ENCODE data around the gene CCDC183. TPM values are rescaled to one million over a fixed set of nuclear protein-coding genes. Genes with fewer than 3 reads are reported as not detected.

Gene CCDC183
- total and polyA plus RNA-seq, 7 experiments from 2014 or later: 0.35 to 6.6 (median 2.9) TPM

DNA sequence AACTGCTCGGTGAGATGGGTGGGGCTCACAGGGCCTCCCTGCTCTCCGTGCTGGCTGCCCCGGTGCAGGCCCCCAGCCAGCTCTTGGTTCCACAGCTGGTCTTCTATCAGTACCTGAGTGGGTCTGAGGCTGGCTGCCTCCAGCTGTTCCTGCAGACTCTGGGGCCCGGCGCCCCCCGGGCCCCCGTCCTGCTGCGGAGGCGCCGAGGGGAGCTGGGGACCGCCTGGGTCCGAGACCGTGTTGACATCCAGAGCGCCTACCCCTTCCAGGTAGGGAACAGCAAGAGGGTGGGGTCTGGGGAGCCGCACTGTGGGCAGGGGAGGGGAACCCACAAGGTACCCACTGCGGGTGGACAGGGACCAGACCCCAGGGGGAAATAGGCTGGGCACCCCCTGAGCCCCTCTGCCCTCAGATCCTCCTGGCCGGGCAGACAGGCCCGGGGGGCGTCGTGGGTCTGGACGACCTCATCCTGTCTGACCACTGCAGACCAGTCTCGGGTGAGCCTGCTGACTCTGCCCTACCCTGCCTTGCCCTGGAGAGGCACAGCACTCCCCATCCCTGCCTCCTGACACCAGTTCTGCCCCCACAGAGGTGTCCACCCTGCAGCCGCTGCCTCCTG is 58.8 kb downstream of the CCDC183 start:
- Mint-ChIP-seq H3K4me3 (no peak overlapping the region), H3K9me3 (no peaks in the 10 kb centered on the region), H3K27ac (peak overlapping the region in 1 of 9 donors; percentile 33), H3K27me3 (no peaks in the 10 kb centered on the region), H3K36me3 (no peaks in the 10 kb centered on the region), H3K4me1 (peaks cover 0 to 2% (median 0%) of the 10 kb centered on the region in 7 donors)
- Histone ChIP-seq H3K36me3 (ENCODE audit: control insufficient read depth in 2 of 3, insufficient read depth in 3 of 3, low read length in 3 of 3) (peaks cover 0 to 7% (median 0%) of the 10 kb centered on the region in 3 experiments), H3K9me3 (ENCODE audit: control insufficient read depth in 2 of 3, low read length in 3 of 3) (no peaks in the 10 kb centered on the region), H3K27ac (ENCODE audit: low read depth, low read length) (no peak overlapping the region), H3K27me3 (ENCODE audit: control insufficient read depth in 2 of 2, insufficient read depth in 2 of 2, low read length in 2 of 2) (no peaks in the 10 kb centered on the region), H3K4me3 (ENCODE audit: low read length) (no peak overlapping the region), H3K4me1 (ENCODE audit: control insufficient read depth in 2 of 2, insufficient read depth in 2 of 2, low read length in 2 of 2) (peaks cover 3 to 4% of the 10 kb centered on the region in 2 donors)
- ChIA-PET CTCF (no interaction called here), POLR2A (no interaction called here)
- DNase-seq: no peak
- no peak for ATAC-seq
- intact Hi-C loops (cut with micrococcal nuclease): no loop called here

DNA sequence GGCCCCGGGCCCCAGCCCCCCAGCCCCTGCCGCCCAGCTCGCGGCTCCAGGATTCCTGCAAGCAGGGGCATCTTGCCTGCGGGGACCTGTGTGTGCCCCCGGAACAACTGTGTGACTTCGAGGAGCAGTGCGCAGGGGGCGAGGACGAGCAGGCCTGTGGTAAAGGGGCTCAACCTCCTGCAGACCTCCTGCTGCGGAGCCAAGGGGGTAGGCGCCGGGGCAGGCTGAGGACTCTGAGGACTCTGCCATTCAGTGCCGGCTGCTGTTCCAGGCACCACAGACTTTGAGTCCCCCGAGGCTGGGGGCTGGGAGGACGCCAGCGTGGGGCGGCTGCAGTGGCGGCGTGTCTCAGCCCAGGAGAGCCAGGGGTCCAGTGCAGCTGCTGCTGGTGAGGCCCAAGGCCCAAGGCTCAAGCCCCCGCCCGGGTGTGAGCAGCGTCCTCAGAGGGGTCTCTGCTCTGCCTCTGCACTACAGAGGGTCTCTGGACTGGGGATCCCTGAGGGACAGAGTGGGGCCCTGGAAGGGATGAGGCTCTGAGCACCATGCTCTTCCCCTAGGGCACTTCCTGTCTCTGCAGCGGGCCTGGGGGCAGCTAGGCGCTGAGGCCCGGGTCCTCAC is 59.4 kb downstream of the CCDC183 start:
- Mint-ChIP-seq H3K9me3 (no peaks in the 10 kb centered on the region), H3K4me1 (no peaks in the 10 kb centered on the region), H3K27ac (no peak overlapping the region), H3K36me3 (no peaks in the 10 kb centered on the region), H3K27me3 (no peaks in the 10 kb centered on the region), H3K4me3 (no peak overlapping the region)
- ChIA-PET CTCF (no interaction called here), POLR2A (no interaction called here)
- Histone ChIP-seq H3K36me3 (ENCODE audit: control insufficient read depth in 2 of 3, insufficient read depth in 3 of 3, low read length in 3 of 3) (peaks cover 0 to 8% (median 0%) of the 10 kb centered on the region in 3 experiments), H3K27ac (ENCODE audit: low read depth, low read length) (no peak overlapping the region), H3K4me3 (ENCODE audit: low read length) (no peak overlapping the region), H3K9me3 (ENCODE audit: control insufficient read depth in 2 of 3, low read length in 3 of 3) (no peaks in the 10 kb centered on the region), H3K27me3 (ENCODE audit: control insufficient read depth in 2 of 2, insufficient read depth in 2 of 2, low read length in 2 of 2) (no peaks in the 10 kb centered on the region), H3K4me1 (ENCODE audit: control insufficient read depth in 2 of 2, insufficient read depth in 2 of 2, low read length in 2 of 2) (no peaks in the 10 kb centered on the region)
- intact Hi-C loops (cut with micrococcal nuclease): no loop called here
- no peak for ATAC-seq
- peak in 1 of 9 donors; percentile 6 for DNase-seq

DNA sequence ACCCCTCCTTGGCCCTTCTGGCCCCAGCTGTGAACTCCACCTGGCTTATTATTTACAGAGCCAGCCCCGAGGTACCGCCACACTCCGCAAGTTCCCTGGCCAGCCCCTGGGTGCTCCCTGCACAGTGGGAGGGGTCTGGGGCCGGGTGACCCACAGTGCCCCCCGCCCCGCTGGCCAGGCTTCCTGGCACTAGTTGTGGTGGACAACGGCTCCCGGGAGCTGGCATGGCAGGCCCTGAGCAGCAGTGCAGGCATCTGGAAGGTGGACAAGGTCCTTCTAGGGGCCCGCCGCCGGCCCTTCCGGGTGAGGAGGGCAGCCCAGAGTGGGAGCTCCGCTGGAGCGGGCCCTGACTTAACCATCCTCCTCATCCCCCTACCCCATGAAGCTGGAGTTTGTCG is 59.9 kb downstream of the CCDC183 start:
- Mint-ChIP-seq H3K27me3 (no peaks in the 10 kb centered on the region), H3K4me3 (no peak overlapping the region), H3K9me3 (no peaks in the 10 kb centered on the region), H3K27ac (no peak overlapping the region), H3K36me3 (no peaks in the 10 kb centered on the region), H3K4me1 (no peaks in the 10 kb centered on the region)
- Histone ChIP-seq H3K27ac (ENCODE audit: low read depth, low read length) (no peak overlapping the region), H3K9me3 (ENCODE audit: control insufficient read depth in 2 of 3, low read length in 3 of 3) (no peaks in the 10 kb centered on the region), H3K4me3 (ENCODE audit: low read length) (no peak overlapping the region), H3K36me3 (ENCODE audit: control insufficient read depth in 2 of 3, insufficient read depth in 3 of 3, low read length in 3 of 3) (peaks cover 0 to 9% (median 0%) of the 10 kb centered on the region in 3 experiments), H3K27me3 (ENCODE audit: control insufficient read depth in 2 of 2, insufficient read depth in 2 of 2, low read length in 2 of 2) (no peaks in the 10 kb centered on the region), H3K4me1 (ENCODE audit: control insufficient read depth in 2 of 2, insufficient read depth in 2 of 2, low read length in 2 of 2) (no peaks in the 10 kb centered on the region)
- intact Hi-C loops (cut with micrococcal nuclease): no loop called here
- no peak for DNase-seq
- no peak for ATAC-seq
- CTCF ChIA-PET: no interaction called here
- POLR2A ChIA-PET: no interaction called here

DNA sequence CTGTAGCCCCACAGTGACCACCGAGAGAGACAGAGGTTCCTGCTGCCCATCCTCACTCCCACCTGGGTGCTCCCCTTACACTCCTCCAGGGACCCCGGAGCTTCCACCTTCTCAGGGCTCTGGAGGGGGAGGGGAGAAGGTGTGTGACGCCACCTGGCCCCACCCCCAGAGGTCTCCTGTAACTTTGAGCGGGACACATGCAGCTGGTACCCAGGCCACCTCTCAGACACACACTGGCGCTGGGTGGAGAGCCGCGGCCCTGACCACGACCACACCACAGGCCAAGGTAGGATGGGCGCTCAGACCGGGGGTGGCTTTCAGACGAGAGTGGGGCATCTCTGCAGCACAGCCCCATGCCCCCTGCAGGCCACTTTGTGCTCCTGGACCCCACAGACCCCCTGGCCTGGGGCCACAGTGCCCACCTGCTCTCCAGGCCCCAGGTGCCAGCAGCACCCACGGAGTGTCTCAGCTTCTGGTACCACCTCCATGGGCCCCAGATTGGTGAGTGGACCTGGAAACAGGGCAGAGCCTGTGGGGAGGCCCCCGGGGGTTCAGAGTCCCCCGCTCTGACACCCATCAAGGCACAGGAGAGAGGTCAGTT is 60.5 kb downstream of the CCDC183 start:
- H3K27ac Mint-ChIP-seq: no peak overlapping the region
- no peaks in the 10 kb centered on the region for H3K27me3 Mint-ChIP-seq
- Histone ChIP-seq H3K4me3 (ENCODE audit: low read length) (no peak overlapping the region), H3K27ac (ENCODE audit: low read depth, low read length) (no peak overlapping the region), H3K36me3 (ENCODE audit: control insufficient read depth in 2 of 3, insufficient read depth in 3 of 3, low read length in 3 of 3) (peaks cover 0 to 12% (median 0%) of the 10 kb centered on the region in 3 experiments), H3K9me3 (ENCODE audit: control insufficient read depth in 2 of 3, low read length in 3 of 3) (no peaks in the 10 kb centered on the region), H3K4me1 (ENCODE audit: control insufficient read depth in 2 of 2, insufficient read depth in 2 of 2, low read length in 2 of 2) (no peaks in the 10 kb centered on the region), H3K27me3 (ENCODE audit: control insufficient read depth in 2 of 2, insufficient read depth in 2 of 2, low read length in 2 of 2) (no peaks in the 10 kb centered on the region)
- ATAC-seq (no peak), DNase-seq (no peak)
- H3K4me3 Mint-ChIP-seq: no peak overlapping the region
- no peaks in the 10 kb centered on the region for H3K9me3 Mint-ChIP-seq
- ChIA-PET POLR2A (no interaction called here), CTCF (no interaction called here)
- intact Hi-C loops (cut with micrococcal nuclease): no loop called here
- no peaks in the 10 kb centered on the region for H3K36me3 Mint-ChIP-seq
- H3K4me1 Mint-ChIP-seq: no peaks in the 10 kb centered on the region

DNA sequence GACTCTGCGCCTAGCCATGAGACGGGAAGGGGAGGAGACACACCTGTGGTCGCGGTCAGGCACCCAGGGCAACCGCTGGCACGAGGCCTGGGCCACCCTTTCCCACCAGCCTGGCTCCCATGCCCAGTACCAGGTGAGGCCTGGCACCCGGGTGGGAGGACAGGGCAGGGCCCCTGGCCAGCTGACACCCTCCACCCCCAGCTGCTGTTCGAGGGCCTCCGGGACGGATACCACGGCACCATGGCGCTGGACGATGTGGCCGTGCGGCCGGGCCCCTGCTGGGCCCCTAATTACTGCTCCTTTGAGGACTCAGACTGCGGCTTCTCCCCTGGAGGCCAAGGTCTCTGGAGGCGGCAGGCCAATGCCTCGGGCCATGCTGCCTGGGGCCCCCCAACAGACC is 61.0 kb downstream of the CCDC183 start:
- intact Hi-C loops (cut with micrococcal nuclease): no loop called here
- H3K36me3 ChIP-seq (ENCODE audit: control insufficient read depth in 2 of 3, insufficient read depth in 3 of 3, low read length in 3 of 3): peaks cover 0 to 17% (median 0%) of the 10 kb centered on the region in 3 experiments
- DNase-seq (no peak), ATAC-seq (no peak)
- Mint-ChIP-seq H3K4me1 (no peaks in the 10 kb centered on the region), H3K36me3 (no peaks in the 10 kb centered on the region), H3K4me3 (no peak overlapping the region), H3K9me3 (no peaks in the 10 kb centered on the region), H3K27me3 (no peaks in the 10 kb centered on the region), H3K27ac (no peak overlapping the region)
- ChIA-PET POLR2A (no interaction called here), CTCF (no interaction called here)
- no peak overlapping the region for H3K27ac ChIP-seq (ENCODE audit: low read depth, low read length)
- H3K4me3 ChIP-seq (ENCODE audit: low read length): no peak overlapping the region
- no peaks in the 10 kb centered on the region for H3K27me3 ChIP-seq (ENCODE audit: control insufficient read depth in 2 of 2, insufficient read depth in 2 of 2, low read length in 2 of 2)
- H3K4me1 ChIP-seq (ENCODE audit: control insufficient read depth in 2 of 2, insufficient read depth in 2 of 2, low read length in 2 of 2): no peaks in the 10 kb centered on the region
- H3K9me3 ChIP-seq (ENCODE audit: control insufficient read depth in 2 of 3, low read length in 3 of 3): no peaks in the 10 kb centered on the region

Small RNA genes lying within 50 kb of the gene (microRNA-seq; reads per million reads assigned to microRNA genes)
- gene MIR4292 (ENCODE audit: borderline microRNAs expressed) (not detected), gene MIR6722 (ENCODE audit: borderline microRNAs expressed) (not detected)

Other genes starting within 250 kb of the CCDC183 start
- 1 to 10 TPM in 1 of 5 experiments, under 1 TPM in 2, not detected in 2; 0.56 to 2.3 (median 0.97) TPM for gene EGFL7, start 133.4 kb upstream of the CCDC183 start, total RNA-seq
- not detected for gene EGFL7, start 133.4 kb upstream of the CCDC183 start, polyA plus RNA-seq
- 10 to 100 TPM in 2 of 5 experiments, 1 to 10 TPM in 3; 2.3 to 20.6 (median 8.5) TPM for gene AGPAT2, start 108.9 kb upstream of the CCDC183 start, total RNA-seq
- 10 to 100 TPM; 12.0 to 13.1 TPM for gene AGPAT2, start 108.9 kb upstream of the CCDC183 start, polyA plus RNA-seq
- gene DIPK1B, start 83.8 kb upstream of the CCDC183 start, total RNA-seq: 1 to 10 TPM in 1 of 5 experiments, under 1 TPM in 2, not detected in 2; 0.46 to 1.6 (median 0.56) TPM
- gene DIPK1B, start 83.8 kb upstream of the CCDC183 start, polyA plus RNA-seq: under 1 TPM; 0.11 to 0.31 TPM
- gene LCN10, start 53.4 kb upstream of the CCDC183 start, total RNA-seq: 1 to 10 TPM in 3 of 5 experiments, under 1 TPM in 1, not detected in 1; 0.34 to 3.2 (median 1.2) TPM
- 1 to 10 TPM in 1 of 2 donors, under 1 TPM in 1; 0.45 to 1.1 TPM for gene LCN10, start 53.4 kb upstream of the CCDC183 start, polyA plus RNA-seq
- gene LCN6, start 47.8 kb upstream of the CCDC183 start, total RNA-seq: not detected
- gene LCN6, start 47.8 kb upstream of the CCDC183 start, polyA plus RNA-seq: not detected
- under 1 TPM in 1 of 5 experiments, not detected in 4; 0.83 TPM for gene LCN8, start 38.1 kb upstream of the CCDC183 start, total RNA-seq
- gene LCN8, start 38.1 kb upstream of the CCDC183 start, polyA plus RNA-seq: not detected
- not detected for gene LCN15, start 31.8 kb upstream of the CCDC183 start, total RNA-seq
- not detected for gene LCN15, start 31.8 kb upstream of the CCDC183 start, polyA plus RNA-seq
- gene TMEM141, start 5.0 kb upstream of the CCDC183 start, total RNA-seq: 10 to 100 TPM; 27.2 to 54.9 (median 36.2) TPM
- gene TMEM141, start 5.0 kb upstream of the CCDC183 start, polyA plus RNA-seq: 10 to 100 TPM; 28.2 to 30.6 TPM
- 100 to 1,000 TPM in 1 of 5 experiments, 10 to 100 TPM in 4; 59.6 to 100 (median 60.9) TPM for gene RABL6, start 11.6 kb downstream of the CCDC183 start, total RNA-seq
- 10 to 100 TPM in 1 of 2 donors, 1 to 10 TPM in 1; 9.4 to 17.4 TPM for gene RABL6, start 11.6 kb downstream of the CCDC183 start, polyA plus RNA-seq
- gene AJM1, start 46.1 kb downstream of the CCDC183 start, total RNA-seq: 1 to 10 TPM in 3 of 5 experiments, under 1 TPM in 2; 0.81 to 7.5 (median 1.8) TPM
- under 1 TPM in 1 of 2 donors, not detected in 1; 0.04 TPM for gene AJM1, start 46.1 kb downstream of the CCDC183 start, polyA plus RNA-seq
- gene PHPT1, start 53.1 kb downstream of the CCDC183 start, total RNA-seq: 100 to 1,000 TPM in 1 of 5 experiments, 10 to 100 TPM in 4; 17.7 to 167 (median 27.7) TPM
- gene PHPT1, start 53.1 kb downstream of the CCDC183 start, polyA plus RNA-seq: 10 to 100 TPM; 57.0 to 75.7 TPM
- gene MAMDC4, start 56.0 kb downstream of the CCDC183 start, total RNA-seq: 10 to 100 TPM in 1 of 5 experiments, 1 to 10 TPM in 4; 3.7 to 27.7 (median 6.1) TPM
- gene MAMDC4, start 56.0 kb downstream of the CCDC183 start, polyA plus RNA-seq: under 1 TPM in 1 of 2 donors, not detected in 1; 0.22 TPM
- 100 to 1,000 TPM; 224 to 369 (median 283) TPM for gene EDF1, start 70.0 kb downstream of the CCDC183 start, total RNA-seq
- 100 to 1,000 TPM; 337 to 404 TPM for gene EDF1, start 70.0 kb downstream of the CCDC183 start, polyA plus RNA-seq
- 10 to 100 TPM; 14.6 to 72.8 (median 29.6) TPM for gene TRAF2, start 90.2 kb downstream of the CCDC183 start, total RNA-seq
- gene TRAF2, start 90.2 kb downstream of the CCDC183 start, polyA plus RNA-seq: 10 to 100 TPM; 11.9 to 29.1 TPM
- 100 to 1,000 TPM in 1 of 5 experiments, 10 to 100 TPM in 4; 54.3 to 105 (median 94.5) TPM for gene FBXW5, start 148.4 kb downstream of the CCDC183 start, total RNA-seq
- 100 to 1,000 TPM in 1 of 2 donors, 10 to 100 TPM in 1; 59.1 to 113 TPM for gene FBXW5, start 148.4 kb downstream of the CCDC183 start, polyA plus RNA-seq
- gene C8G, start 148.9 kb downstream of the CCDC183 start, total RNA-seq: 1 to 10 TPM in 3 of 5 experiments, under 1 TPM in 2; 0.77 to 3.6 (median 1.4) TPM
- not detected for gene C8G, start 148.9 kb downstream of the CCDC183 start, polyA plus RNA-seq
- gene LCN12, start 155.9 kb downstream of the CCDC183 start, total RNA-seq: 1 to 10 TPM in 4 of 5 experiments, under 1 TPM in 1; 0.89 to 4.9 (median 2.6) TPM
- not detected for gene LCN12, start 155.9 kb downstream of the CCDC183 start, polyA plus RNA-seq
- gene PTGDS, start 181.2 kb downstream of the CCDC183 start, total RNA-seq: 10 to 100 TPM in 1 of 5 experiments, 1 to 10 TPM in 3, under 1 TPM in 1; 0.97 to 68.7 (median 4.3) TPM
- gene PTGDS, start 181.2 kb downstream of the CCDC183 start, polyA plus RNA-seq: not detected
- gene LCNL1, start 186.7 kb downstream of the CCDC183 start, total RNA-seq: 1 to 10 TPM in 1 of 5 experiments, under 1 TPM in 2, not detected in 2; 0.12 to 1.9 (median 0.13) TPM
- gene LCNL1, start 186.7 kb downstream of the CCDC183 start, polyA plus RNA-seq: not detected
- 10 to 100 TPM; 54.8 to 78.2 (median 68.0) TPM for gene PAXX, start 196.1 kb downstream of the CCDC183 start, total RNA-seq
- gene PAXX, start 196.1 kb downstream of the CCDC183 start, polyA plus RNA-seq: 10 to 100 TPM; 49.3 to 59.1 TPM
- gene CLIC3, start 200.2 kb downstream of the CCDC183 start, total RNA-seq: 10 to 100 TPM in 1 of 5 experiments, 1 to 10 TPM in 1, under 1 TPM in 2, not detected in 1; 0.46 to 13.0 (median 1.4) TPM
- gene CLIC3, start 200.2 kb downstream of the CCDC183 start, polyA plus RNA-seq: under 1 TPM; 0.31 to 0.77 TPM
- gene ABCA2, start 231.9 kb downstream of the CCDC183 start, total RNA-seq: 100 to 1,000 TPM in 1 of 5 experiments, 10 to 100 TPM in 4; 18.4 to 112 (median 26.7) TPM
- 1 to 10 TPM; 1.8 to 2.5 TPM for gene ABCA2, start 231.9 kb downstream of the CCDC183 start, polyA plus RNA-seq
- 1 to 10 TPM in 1 of 5 experiments, under 1 TPM in 3, not detected in 1; 0.27 to 4.6 (median 0.50) TPM for gene FUT7, start 235.8 kb downstream of the CCDC183 start, total RNA-seq
- gene FUT7, start 235.8 kb downstream of the CCDC183 start, polyA plus RNA-seq: under 1 TPM; 0.06 to 0.25 TPM
- 10 to 100 TPM in 2 of 5 experiments, 1 to 10 TPM in 3; 2.3 to 37.5 (median 7.4) TPM for gene NPDC1, start 249.8 kb downstream of the CCDC183 start, total RNA-seq
- gene NPDC1, start 249.8 kb downstream of the CCDC183 start, polyA plus RNA-seq: 1 to 10 TPM in 1 of 2 donors, under 1 TPM in 1; 0.36 to 1.2 TPM